Stimulated activated CD8-positive, alpha-beta memory T cell treated with anti-CD3 and anti-CD28 coated beads, Interleukin-4, amount 100 ng/mL, for 24 hours (primary cell): ENCODE data around the gene TPX2.
"Not testable (repeated sequence)": the region's sequence is repeated elsewhere in the genome, so short reads cannot be mapped to it uniquely, and the experiment has no call there.

Source experiments
- DNase-seq: peaks from one replicate; pipeline ENCODE4 v3.0.0-alpha.2; 2020; ENCODE audit warnings: low read depth

TPX2 gene

DNA sequence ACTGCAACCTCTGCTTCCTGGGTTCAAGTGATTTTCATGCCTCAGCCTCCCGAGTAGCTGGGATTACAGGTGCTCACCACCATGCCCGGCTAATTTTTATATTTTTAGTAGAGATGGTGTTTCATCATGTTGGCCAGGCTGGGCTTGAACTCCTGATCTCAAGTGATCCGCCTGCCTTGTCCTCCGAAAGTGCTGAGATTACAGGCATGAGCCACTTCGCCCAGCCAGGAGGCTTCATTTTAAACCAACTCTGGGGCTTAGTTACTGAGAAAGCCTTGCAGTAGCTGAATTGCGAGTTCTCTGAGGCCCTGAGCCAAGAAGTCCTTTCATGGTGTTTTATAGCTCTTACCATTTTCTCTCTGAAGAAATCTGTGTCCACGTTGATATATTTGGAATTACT lies 75.1 kb downstream of the TPX2 start:
- DNase-seq, result not testable (repeated sequence)

- no peak for DNase-seq
Observed at GRCh38 chr20:31815408-31816188, 76.5 kb downstream of the TPX2 start.

- DNase-seq, result no peak
Observed at GRCh38 chr20:31816221-31816620, 77.1 kb downstream of the TPX2 start.

DNA sequence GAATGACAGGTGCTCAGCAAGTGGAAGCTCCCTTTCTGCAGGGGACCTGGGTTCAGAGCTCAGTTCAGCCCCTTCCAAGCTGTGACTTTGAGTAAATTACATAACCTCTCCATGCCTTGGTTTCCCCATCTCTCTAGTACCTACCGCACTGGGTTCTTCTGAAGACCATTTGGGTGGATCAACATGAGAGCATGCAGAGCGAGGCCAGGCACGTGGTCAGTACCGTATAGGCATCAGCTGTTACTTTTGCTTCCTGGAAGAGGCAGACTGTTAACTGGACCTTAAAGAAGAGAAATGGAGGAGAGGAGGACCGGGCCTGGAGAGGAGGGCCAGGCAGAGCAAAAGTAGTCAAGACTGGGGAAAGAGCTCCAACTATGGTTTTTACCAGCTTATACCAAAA lies 78.4 kb downstream of the TPX2 start:
- no peak for DNase-seq

DNA sequence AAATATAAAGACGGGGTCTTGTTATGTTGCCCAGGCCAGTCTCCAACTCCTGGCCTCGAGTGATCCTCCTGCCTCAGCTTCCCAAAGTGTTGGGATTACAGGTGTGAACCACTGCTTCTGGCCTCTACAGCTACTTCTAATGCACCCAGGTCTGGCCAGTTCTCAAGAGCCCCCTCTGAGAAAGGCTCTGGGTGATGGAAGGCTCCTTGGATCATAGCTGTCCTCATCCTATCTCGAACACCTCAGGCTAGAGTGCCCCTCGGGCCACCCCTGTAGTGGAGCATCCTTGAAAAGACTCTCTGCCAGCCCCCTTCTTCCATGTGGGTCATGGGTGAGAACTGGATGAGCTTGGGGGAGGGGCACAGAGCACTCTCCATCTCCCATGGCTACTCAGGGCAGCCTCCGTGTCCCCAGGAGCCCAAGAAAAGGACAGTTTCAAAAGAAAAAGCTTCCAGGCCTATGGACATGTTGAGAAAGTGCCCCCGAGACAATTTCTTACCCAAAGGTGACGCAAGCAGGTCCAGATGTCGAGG lies 79.4 kb downstream of the TPX2 start:
- no peak for DNase-seq

GRCh38 chr20:31819083-31819784 lies 80.1 kb downstream of the TPX2 start, which contains the start of gene MYLK2:
Gene MYLK2 (plus strand): TSS chr20:31819356. CDS start chr20:31819581, 225 bp downstream.
- DNase-seq, result no peak

DNA sequence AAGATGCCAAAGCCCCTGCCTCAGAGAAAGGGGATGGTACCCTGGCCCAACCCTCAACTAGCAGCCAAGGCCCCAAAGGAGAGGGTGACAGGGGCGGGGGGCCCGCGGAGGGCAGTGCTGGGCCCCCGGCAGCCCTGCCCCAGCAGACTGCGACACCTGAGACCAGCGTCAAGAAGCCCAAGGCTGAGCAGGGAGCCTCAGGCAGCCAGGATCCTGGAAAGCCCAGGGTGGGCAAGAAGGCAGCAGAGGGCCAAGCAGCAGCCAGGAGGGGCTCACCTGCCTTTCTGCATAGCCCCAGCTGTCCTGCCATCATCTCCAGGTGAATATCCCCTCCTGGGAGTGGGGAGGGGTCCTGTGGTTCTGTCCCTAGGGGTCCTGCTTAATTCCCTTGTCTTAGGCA lies 81.1 kb downstream of the TPX2 start:
- no peak for DNase-seq

DNA sequence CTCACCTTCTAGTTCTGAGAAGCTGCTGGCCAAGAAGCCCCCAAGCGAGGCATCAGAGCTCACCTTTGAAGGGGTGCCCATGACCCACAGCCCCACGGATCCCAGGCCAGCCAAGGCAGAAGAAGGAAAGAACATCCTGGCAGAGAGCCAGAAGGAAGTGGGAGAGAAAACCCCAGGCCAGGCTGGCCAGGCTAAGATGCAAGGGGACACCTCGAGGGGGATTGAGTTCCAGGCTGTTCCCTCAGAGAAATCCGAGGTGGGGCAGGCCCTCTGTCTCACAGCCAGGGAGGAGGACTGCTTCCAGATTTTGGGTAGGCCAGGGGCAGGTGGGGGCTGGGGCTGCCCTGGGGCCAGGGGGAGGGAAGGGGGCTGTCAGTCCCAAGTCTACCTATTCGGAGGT lies 82.3 kb downstream of the TPX2 start:
- DNase-seq, result no peak

DNA sequence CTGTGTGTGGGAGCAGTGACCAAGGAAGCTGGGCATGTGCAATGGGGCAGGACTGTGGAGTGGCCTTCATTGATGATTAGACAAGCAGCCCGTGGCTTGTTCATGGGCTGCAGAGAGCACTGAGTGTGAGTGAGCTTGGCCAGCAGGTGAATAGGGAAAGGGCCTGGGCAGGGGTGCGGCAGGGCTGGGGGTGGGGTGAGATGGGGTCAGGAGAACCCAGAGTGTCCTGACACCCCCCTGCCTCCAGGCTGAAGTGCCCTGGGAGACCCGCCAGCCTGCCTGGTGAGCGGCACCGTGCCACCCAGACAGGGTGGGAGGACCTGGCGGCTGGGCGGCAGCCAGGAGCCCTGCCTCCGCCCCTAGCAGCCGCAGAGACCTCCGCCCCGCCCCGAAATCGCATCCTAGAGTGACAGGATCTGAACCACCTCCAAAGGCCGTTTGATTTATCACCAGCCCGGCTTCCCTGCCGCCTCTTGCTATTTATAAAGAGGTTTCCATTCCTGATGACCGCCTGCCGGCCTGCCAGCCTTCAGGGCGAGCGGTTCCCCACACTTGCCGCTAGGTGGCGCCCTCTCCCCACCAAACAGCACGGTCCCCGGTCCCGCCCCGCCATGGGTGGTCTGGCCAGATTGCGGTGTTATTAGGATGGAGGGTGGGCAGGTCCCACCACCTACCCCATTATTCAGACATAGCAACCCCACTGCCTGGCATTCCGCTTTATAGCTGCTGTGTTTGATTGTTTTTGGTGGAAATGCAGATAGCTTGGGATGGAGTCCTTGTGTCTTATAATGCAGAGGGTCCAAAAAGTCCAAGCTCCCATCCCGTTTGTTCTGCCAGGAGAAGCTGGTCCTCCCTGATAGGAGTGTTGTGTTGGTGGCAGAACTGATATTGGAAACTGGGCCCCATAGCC lies 83.6 kb downstream of the TPX2 start:
- DNase-seq, result peak; percentile 66

- DNase-seq, result no peak
Observed at GRCh38 chr20:31823360-31824124, 84.5 kb downstream of the TPX2 start.

DNA sequence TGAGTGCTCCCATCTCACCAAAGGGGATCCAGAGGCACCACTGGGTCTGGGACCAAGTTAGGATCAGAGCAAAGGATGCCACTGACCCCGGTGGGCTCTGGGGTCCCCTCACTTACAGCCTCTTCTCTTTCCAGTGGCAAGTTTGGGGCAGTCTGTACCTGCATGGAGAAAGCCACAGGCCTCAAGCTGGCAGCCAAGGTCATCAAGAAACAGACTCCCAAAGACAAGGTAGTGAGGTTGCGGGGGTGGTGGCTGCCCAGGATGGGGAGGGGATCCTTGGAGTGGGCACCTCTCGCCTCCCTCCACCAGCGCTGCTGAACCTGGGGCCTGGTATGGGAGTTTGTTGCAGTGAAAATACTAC lies 85.0 kb downstream of the TPX2 start:
- DNase-seq, result no peak

- DNase-seq, result no peak
Observed at GRCh38 chr20:31824554-31825313, 85.6 kb downstream of the TPX2 start.

DNA sequence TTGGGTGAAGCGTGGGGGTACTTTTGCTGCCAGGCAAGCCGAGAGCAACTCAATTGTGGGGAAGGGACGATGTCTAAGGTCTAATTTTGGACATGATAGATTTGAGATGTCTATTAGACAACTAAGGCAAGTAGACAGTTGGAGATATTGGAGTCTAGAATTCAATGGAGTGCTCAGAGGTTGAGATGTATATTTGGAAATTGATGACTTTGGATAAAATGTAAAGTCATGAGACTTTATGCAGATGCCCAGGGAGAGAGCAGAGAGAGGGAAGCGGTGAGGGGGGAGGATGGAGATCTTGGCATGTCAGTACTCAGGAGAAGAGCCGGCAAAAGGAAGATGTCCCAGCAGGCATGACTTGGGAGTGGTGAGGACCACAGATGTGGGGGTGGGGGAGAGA lies 87.0 kb downstream of the TPX2 start:
- no peak for DNase-seq

DNA sequence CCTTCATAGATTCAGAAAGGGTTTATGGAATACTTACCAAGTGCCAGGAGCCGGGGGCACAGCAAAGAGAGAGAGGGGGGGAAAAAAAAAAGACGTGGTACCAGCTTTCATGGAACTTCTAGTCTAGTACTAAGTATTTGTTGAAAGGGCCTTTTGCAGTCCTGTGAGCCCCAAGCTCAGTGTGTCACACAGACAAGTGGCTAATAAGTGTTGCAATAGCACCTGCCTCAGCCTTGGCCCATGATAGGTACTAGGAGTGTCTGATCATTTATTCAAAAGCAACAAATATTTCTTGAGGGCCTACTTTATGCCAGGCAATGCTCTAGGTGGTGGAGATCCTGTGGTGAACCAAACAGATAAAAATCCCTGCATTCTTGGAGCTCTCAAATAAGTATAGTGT lies 88.0 kb downstream of the TPX2 start:
- DNase-seq, result no peak

DNA sequence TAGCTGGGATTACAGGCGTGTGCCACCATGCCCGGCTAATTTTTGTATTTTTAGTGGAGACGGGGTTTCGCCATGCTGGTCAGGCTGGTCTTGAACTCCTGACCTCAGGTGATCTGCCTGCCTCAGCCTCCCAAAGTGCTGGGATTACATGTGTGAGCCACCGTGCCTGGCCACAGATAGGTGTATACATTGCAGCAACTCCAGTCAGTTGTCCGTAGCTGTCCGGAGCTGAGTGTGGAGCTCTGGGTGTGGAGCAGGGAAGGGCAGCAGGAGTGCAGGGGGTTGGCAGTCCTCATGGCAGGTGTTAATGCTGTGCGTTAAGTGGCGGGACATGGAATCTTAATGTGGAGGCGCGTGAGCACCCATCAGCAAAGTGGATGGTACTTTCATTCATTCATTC lies 88.9 kb downstream of the TPX2 start:
- DNase-seq, result not testable (repeated sequence)

DNA sequence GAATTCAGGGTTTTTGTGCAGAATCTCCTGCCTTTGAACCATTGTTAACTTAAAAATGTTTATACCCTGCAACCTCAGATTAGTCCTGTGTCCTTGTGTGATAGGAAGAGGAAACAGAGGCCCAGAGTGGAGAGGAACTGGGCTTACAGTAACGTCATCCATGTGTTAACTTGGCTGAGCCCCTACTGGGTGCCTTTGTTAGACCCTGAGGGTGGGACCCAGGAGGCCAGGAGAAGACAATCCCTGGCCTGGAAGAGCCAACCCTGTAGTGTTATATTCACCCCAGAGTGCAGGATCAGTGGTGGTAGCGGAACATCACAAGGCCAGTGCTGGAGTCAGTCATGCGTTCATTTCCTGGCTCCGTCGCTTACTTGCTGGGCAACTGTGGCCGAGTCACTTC lies 90.6 kb downstream of the TPX2 start:
- DNase-seq, result no peak

DNA sequence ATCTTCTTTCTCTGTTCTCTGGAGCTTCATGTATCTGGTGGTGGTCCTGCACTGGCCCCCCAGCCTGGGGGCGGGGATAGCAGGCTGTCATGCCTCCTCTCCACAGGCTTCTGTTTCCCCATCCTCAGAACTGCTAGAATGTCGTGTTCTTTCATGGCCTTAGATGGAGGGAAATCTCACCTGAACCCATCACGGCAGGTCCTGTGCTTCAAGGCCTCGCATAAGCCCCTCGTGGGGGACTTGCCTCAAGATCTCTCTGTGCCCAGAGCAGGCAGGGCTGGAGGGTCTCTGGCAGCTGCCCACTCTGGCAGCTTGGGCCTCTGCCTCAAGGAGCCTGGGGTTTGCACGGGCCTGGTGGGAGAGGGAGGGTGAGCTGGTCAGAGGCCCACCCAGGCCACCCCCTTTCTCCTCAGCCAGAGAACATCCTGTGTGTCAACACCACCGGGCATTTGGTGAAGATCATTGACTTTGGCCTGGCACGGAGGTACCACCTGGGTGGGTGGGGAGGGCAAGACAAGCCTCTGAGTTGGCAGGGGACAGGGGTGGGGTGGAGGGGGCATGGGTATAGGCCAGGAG lies 91.4 kb downstream of the TPX2 start:
- no peak for DNase-seq

GRCh38 chr20:31831211-31831610 lies 92.1 kb downstream of the TPX2 start:
- DNase-seq, result no peak

- DNase-seq, result no peak
Observed at GRCh38 chr20:31831771-31832306, 92.7 kb downstream of the TPX2 start.
